Stomach (tissue), 4 donors: Measurements from ENCODE around the gene DNAH17.

Source experiments
- CTCF ChIP-seq, 7 experiments: fragments of 450-650 bp in 4 of 7; fragments of 200-600 bp in 3 of 7; sonication (generic) in 3 of 7; IDR thresholded peaks; one replicate each; pipeline ENCODE4 v1.5.1; 2016 to 2019; ENCODE audit warnings: antibody characterized with exemption in 7 of 7, control low read depth in 2 of 7, mild to moderate bottlenecking in 1 of 7
- EP300 ChIP-seq: sonication (generic); formaldehyde crosslinking; IDR thresholded peaks from one replicate; pipeline ENCODE4 v1.6.1; 2017; ENCODE audit warnings: antibody characterized with exemption
- POLR2A ChIP-seq, 4 donors: fragments of 450-650 bp; IDR thresholded peaks; one replicate each; pipeline ENCODE4 v1.6.1; 2016; ENCODE audit warnings: antibody characterized with exemption in 4 of 4, control low read depth in 2 of 4, mild to moderate bottlenecking in 1 of 4, moderate library complexity in 1 of 4
- POLR2AphosphoS5 ChIP-seq, 3 donors: sonication (generic); formaldehyde crosslinking; IDR thresholded peaks; one replicate each; pipeline ENCODE4 v1.6.1; 2016; ENCODE audit warnings: antibody characterized with exemption in 3 of 3

DNA sequence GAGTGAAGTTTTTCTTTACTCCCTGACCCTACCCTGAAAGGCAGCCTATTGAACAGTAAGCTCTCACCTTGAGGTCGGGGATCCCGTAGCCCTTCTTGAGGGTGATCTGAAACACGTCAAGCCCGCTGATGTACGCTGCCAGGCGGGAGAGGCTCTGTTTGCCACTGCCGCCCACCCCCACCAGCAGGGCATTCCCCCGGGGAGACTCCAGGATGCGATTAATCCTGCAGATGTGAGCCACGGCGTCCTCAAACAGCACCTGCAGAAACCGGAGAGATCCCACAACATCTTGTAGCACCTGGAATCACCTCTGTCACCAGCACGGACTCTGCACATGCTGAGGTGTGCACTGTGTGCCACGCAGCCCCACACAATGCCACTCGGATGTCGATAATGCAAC is 102.0 kb downstream of the DNAH17 start:
- no peak for TF ChIP-seq CTCF (IDR thresholded peaks at IDR 0.05)
- no peak for TF ChIP-seq POLR2AphosphoS5 (IDR thresholded peaks at IDR 0.05)
- no peak for TF ChIP-seq POLR2A (IDR thresholded peaks at IDR 0.05)
- TF ChIP-seq EP300, result no peak
